ENCODE results near the gene C1QTNF1. TPM values are rescaled to one million over a fixed set of nuclear protein-coding genes. Genes with fewer than 3 reads are reported as not detected.

The C1QTNF1 gene
- total and polyA plus RNA-seq, 9 of the 15 experiments (the other 6 are each of a cell fraction or from before 2014, with no cell fraction given) = 0.09 TPM; not detected in 8

DNA sequence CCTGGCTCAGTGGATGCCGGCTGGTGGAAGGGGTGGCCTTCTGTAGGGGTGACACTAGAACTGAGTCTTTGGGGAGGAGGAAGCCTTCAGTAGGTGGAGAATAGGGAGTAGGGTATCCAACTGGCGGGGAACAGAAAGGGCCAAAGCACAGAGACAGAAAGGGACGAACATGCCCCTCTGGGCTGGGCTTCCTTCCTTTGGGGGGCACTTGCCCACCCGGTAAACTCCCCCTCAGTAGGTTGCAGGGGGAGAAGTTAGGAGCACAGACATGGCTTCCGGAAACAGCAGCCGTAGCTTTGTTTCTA is 51.4 kb downstream of the C1QTNF1 start:
- ATAC-seq (peak; percentile 31), DNase-seq (ENCODE audit: extremely low read depth in 1 of 4, low spot score in 3 of 4) (no peak), FAIRE-seq (no peak)
- WGBS (ENCODE audit: insufficient coverage, low coverage, missing lambda C conversion rate) = 2% methylated on average over 6 of the region's 6 CpGs
- Histone ChIP-seq H3K9ac (ENCODE audit: insufficient read depth in 1 of 2, low read depth in 2 of 2, low read length in 2 of 2) (peak overlapping the region; percentile 69 to 94), H3K36me3 (ENCODE audit: control insufficient read depth, insufficient read depth, low read length) (peaks cover 29% of the 10 kb centered on the region; the same call in 1 of the 3 replicates), H3K79me2 (ENCODE audit: control insufficient read depth, insufficient read depth, low read length) (peaks cover 11% of the 10 kb centered on the region; the same call in 2 of the 3 replicates), H3K4me1 (replicated peaks in 1 of 2; ENCODE audit: control insufficient read depth in 2 of 2, insufficient read depth in 2 of 2, low read length in 2 of 2) (peaks cover 8 to 14% of the 10 kb centered on the region in 2 experiments; a peak in 4 of 5 replicates), H3K4me3 (peak overlapping the region; percentile 83), H3K9me3 (replicated peaks; ENCODE audit: control insufficient read depth, insufficient read depth, low read depth, low read length) (no peaks in the 10 kb centered on the region), H3K4me2 (ENCODE audit: insufficient read depth, low read length) (peak overlapping the region; percentile 79), H3K27ac (ENCODE audit: extremely low read depth, low read depth, low read length) (peak overlapping the region; percentile 72), H3K9me1 (ENCODE audit: control insufficient read depth, insufficient read depth, low read length) (no peaks in the 10 kb centered on the region), H3K27me3 (ENCODE audit: control insufficient read depth in 2 of 2, insufficient read depth in 2 of 2, low read length in 2 of 2) (peaks cover 2 to 7% of the 10 kb centered on the region in 2 experiments; a peak in 4 of 5 replicates), H2AFZ (ENCODE audit: low read depth, low read length) (peak overlapping the region; percentile 77), H4K20me1 (replicated peaks; ENCODE audit: control insufficient read depth, insufficient read depth, low read length) (no peaks in the 10 kb centered on the region)
- no peak for TF ChIP-seq HDAC3 (IDR thresholded peaks at IDR 0.05; ENCODE audit: borderline replicate concordance, partially characterized antibody)
- no peak for TF ChIP-seq PTRF (tag; IDR thresholded peaks at IDR 0.05)
- no peak for TF ChIP-seq GATAD2B (IDR thresholded peaks at IDR 0.05; ENCODE audit: borderline replicate concordance)
- TF ChIP-seq HEY1 (CRISPR knock-in tag; IDR thresholded peaks at IDR 0.05; ENCODE audit: borderline replicate concordance) = no peak
- peak; percentile 12 for TF ChIP-seq SAP30 (IDR thresholded peaks at IDR 0.05; ENCODE audit: borderline replicate concordance, insufficient read depth, low read depth, low read length, poor library complexity, severe bottlenecking)
- no peak for TF ChIP-seq SIN3B (IDR thresholded peaks at IDR 0.05; ENCODE audit: low read depth)
- TF ChIP-seq RHOXF2B (CRISPR knock-in tag; conservative IDR thresholded peaks at IDR 0.05) = no peak
- TF ChIP-seq CTBP1 (IDR thresholded peaks at IDR 0.05; ENCODE audit: borderline replicate concordance) = no peak
- no peak for TF ChIP-seq JUN (IDR thresholded peaks at IDR 0.05; ENCODE audit: borderline replicate concordance, low read depth, low read length)
- TF ChIP-seq JUN (CRISPR knock-in tag; IDR thresholded peaks at IDR 0.05; ENCODE audit: borderline replicate concordance) = peak; percentile 29; the same call in 1 of the 2 replicates
- TF ChIP-seq, protein P1, sequence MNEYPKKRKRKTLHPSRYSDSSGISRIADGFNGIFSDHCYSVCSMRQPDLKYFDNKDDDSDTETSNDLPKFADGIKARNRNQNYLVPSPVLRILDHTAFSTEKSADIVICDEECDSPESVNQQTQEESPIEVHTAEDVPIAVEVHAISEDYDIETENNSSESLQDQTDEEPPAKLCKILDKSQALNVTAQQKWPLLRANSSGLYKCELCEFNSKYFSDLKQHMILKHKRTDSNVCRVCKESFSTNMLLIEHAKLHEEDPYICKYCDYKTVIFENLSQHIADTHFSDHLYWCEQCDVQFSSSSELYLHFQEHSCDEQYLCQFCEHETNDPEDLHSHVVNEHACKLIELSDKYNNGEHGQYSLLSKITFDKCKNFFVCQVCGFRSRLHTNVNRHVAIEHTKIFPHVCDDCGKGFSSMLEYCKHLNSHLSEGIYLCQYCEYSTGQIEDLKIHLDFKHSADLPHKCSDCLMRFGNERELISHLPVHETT (CRISPR knock-in tag; conservative IDR thresholded peaks at IDR 0.05 in 1 of 2, IDR thresholded peaks at IDR 0.05 in 1 of 2) = no peak
- TF ChIP-seq, protein P2, sequence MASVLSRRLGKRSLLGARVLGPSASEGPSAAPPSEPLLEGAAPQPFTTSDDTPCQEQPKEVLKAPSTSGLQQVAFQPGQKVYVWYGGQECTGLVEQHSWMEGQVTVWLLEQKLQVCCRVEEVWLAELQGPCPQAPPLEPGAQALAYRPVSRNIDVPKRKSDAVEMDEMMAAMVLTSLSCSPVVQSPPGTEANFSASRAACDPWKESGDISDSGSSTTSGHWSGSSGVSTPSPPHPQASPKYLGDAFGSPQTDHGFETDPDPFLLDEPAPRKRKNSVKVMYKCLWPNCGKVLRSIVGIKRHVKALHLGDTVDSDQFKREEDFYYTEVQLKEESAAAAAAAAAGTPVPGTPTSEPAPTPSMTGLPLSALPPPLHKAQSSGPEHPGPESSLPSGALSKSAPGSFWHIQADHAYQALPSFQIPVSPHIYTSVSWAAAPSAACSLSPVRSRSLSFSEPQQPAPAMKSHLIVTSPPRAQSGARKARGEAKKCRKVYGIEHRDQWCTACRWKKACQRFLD (CRISPR knock-in tag; IDR thresholded peaks at IDR 0.05) = 0 out of 2 replicates have a peak, but pooled peaks have one; percentile 9
- TF ChIP-seq ZBED1 (IDR thresholded peaks at IDR 0.05) = no peak
- POLR2A ChIA-PET = interaction anchor here (0.6 to 2.3 kb wide), 4 partner anchors 10 to 142 kb away, joined by 3 to 8 read pairs (median 3); no protein-coding TSS in a partner anchor
- BruUV-seq (replicated peaks) = TSS peak; percentile 75
- CTCF ChIA-PET (ENCODE audit: low intra/inter-chr PET ratio) = no interaction called here
- in situ Hi-C loops (cut with MboI) = no loop called here
- intact Hi-C loops (cut with micrococcal nuclease) = no loop called here

All from K562 (cell line).